Measurements from ENCODE around the gene MGMT. TPM values are rescaled to one million over a fixed set of nuclear protein-coding genes. Genes with fewer than 3 reads are reported as not detected.

MGMT gene
- total and polyA plus RNA-seq, 2 experiments from 2014 or later = 19.3 to 21.9 TPM

- TF ChIP-seq, protein P1, sequence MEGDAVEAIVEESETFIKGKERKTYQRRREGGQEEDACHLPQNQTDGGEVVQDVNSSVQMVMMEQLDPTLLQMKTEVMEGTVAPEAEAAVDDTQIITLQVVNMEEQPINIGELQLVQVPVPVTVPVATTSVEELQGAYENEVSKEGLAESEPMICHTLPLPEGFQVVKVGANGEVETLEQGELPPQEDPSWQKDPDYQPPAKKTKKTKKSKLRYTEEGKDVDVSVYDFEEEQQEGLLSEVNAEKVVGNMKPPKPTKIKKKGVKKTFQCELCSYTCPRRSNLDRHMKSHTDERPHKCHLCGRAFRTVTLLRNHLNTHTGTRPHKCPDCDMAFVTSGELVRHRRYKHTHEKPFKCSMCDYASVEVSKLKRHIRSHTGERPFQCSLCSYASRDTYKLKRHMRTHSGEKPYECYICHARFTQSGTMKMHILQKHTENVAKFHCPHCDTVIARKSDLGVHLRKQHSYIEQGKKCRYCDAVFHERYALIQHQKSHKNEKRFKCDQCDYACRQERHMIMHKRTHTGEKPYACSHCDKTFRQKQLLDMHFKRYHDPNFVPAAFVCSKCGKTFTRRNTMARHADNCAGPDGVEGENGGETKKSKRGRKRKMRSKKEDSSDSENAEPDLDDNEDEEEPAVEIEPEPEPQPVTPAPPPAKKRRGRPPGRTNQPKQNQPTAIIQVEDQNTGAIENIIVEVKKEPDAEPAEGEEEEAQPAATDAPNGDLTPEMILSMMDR (conservative IDR thresholded peaks at IDR 0.05; ENCODE audit: low read depth in 2 of 2) = no peak
- TF ChIP-seq ETS1 (IDR thresholded peaks at IDR 0.05) = no peak
- TF ChIP-seq POLR2AphosphoS5 (IDR thresholded peaks at IDR 0.05; ENCODE audit: low read depth) = no peak
- no peak for TF ChIP-seq REST (IDR thresholded peaks at IDR 0.05; ENCODE audit: unreplicated experiment)
These were observed 341.3 kb downstream of the MGMT start (continued) for GRCh38 chr10:129808092-129808983.

DNA sequence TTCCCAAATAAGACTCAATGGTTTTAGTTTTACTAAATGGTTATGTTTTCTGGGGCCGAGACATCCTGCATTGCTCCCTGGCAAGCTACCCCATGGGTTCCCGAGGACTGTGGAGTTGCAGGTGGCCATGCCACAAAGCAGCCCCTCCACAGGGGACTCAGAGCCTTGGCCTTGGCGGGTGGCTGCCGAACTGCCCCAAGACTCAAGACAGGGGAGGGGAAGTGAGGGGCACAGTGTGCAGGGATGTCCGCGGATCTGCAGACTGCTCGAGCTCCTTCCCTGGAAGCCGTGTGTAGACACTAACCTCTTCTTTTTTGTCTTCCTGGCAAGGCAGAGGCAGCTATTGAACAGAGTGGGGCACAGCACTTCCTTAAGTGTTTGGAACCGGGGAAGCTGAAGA lies 342.4 kb downstream of the MGMT start:
- Mint-ChIP-seq H3K36me3 (ENCODE audit: low read depth) (peaks cover 5% of the 10 kb centered on the region; the same call in 1 of the 3 replicates), H3K27ac (no peak overlapping the region), H3K9me3 (peaks cover 24% of the 10 kb centered on the region), H3K4me3 (no peak overlapping the region), H3K4me1 (no peaks in the 10 kb centered on the region), H3K27me3 (ENCODE audit: insufficient read depth, low read depth, poor library complexity) (peaks cover 3% of the 10 kb centered on the region)
- ATAC-seq (no peak), DNase-seq (ENCODE audit: low spot score) (no peak)
- H2AFZ ChIP-seq = no peak overlapping the region
- H3K4me3 ChIP-seq = no peak overlapping the region
- H3F3A ChIP-seq (replicated peaks; ENCODE audit: low read depth) = no peaks in the 10 kb centered on the region
- no peaks in the 10 kb centered on the region; the same call in 1 of the 2 replicates for H3K9me2 ChIP-seq (ENCODE audit: insufficient read depth)
- no peak overlapping the region for H3K4me2 ChIP-seq
- no peak overlapping the region for H3K27ac ChIP-seq (ENCODE audit: low read depth)
- no peaks in the 10 kb centered on the region for H3K36me3 ChIP-seq (ENCODE audit: insufficient read depth)
- H3K79me2 ChIP-seq (replicated peaks; ENCODE audit: insufficient read depth) = no peaks in the 10 kb centered on the region
- H3K4me1 ChIP-seq (ENCODE audit: insufficient read depth) = no peaks in the 10 kb centered on the region
- no peaks in the 10 kb centered on the region for H3K27me3 ChIP-seq (ENCODE audit: insufficient read depth)
- no peaks in the 10 kb centered on the region for H4K20me1 ChIP-seq (replicated peaks; ENCODE audit: insufficient read depth)
- TF ChIP-seq POLR2AphosphoS5 (IDR thresholded peaks at IDR 0.05; ENCODE audit: low read depth) = no peak
- TF ChIP-seq ETS1 (IDR thresholded peaks at IDR 0.05) = no peak
- no peak for TF ChIP-seq NANOG (IDR thresholded peaks at IDR 0.05; ENCODE audit: borderline replicate concordance)
- no peak for TF ChIP-seq STAT1 (IDR thresholded peaks at IDR 0.05; ENCODE audit: unreplicated experiment)
- TF ChIP-seq REST (IDR thresholded peaks at IDR 0.05; ENCODE audit: unreplicated experiment) = no peak
- TF ChIP-seq EZH2 (IDR thresholded peaks at IDR 0.05; ENCODE audit: low read depth, unreplicated experiment) = no peak
